ENCODE data around the gene SHC3.

DNA sequence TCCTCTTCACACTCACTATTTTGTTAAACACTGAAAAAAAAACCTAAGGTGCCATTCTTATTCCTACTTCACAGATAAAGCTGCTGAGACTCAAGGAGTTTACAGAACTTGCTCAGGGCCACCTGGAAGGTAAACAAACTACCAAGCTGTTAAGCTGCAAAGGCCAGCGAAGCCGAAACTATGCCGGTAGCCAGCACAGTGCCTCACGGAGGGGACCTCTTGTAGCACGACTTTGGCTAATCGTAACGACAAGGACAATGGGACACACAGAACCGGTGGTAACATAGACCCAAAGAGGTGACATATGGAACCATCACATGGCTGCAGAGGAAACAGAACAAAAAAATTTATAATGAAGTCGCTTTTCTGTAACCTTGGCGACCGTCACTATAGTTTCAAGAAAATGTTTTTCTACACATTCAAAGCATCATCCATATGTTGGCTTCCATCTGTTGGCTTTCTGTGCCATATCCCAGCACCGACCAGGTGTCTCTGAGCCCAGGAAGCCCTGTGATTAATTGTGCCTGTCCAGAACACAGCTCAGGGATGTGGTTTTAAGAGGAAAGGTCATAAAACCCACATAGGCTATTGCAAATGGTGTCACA, 127.1 kb downstream of the SHC3 start:
- TF ChIP-seq, protein P1, sequence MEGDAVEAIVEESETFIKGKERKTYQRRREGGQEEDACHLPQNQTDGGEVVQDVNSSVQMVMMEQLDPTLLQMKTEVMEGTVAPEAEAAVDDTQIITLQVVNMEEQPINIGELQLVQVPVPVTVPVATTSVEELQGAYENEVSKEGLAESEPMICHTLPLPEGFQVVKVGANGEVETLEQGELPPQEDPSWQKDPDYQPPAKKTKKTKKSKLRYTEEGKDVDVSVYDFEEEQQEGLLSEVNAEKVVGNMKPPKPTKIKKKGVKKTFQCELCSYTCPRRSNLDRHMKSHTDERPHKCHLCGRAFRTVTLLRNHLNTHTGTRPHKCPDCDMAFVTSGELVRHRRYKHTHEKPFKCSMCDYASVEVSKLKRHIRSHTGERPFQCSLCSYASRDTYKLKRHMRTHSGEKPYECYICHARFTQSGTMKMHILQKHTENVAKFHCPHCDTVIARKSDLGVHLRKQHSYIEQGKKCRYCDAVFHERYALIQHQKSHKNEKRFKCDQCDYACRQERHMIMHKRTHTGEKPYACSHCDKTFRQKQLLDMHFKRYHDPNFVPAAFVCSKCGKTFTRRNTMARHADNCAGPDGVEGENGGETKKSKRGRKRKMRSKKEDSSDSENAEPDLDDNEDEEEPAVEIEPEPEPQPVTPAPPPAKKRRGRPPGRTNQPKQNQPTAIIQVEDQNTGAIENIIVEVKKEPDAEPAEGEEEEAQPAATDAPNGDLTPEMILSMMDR (IDR thresholded peaks at IDR 0.05), result no peak
- TF ChIP-seq EP300 (IDR thresholded peaks at IDR 0.05), result no peak
- TF ChIP-seq POLR2A (IDR thresholded peaks at IDR 0.05), result no peak
